NCI-H1417 treated with DMSO at 0.1 percent for 48 hours (cell line): Measurements from ENCODE around the gene LZTS3.
A peak's percentile ranks its signal among the peaks of the same experiment; 100 is the strongest.
"Not testable (repeated sequence)": the region's sequence is repeated elsewhere in the genome, so short reads cannot be mapped to it uniquely, and the experiment has no call there.

Source experiments
- DNase-seq: peaks from one replicate; lab custom pipeline; 2025; lab: John Stamatoyannopoulos, UW

The LZTS3 gene

GRCh38 chr20:3167738-3168078 is 5.6 kb downstream of the LZTS3 start:
- DNase-seq, result no peak

GRCh38 chr20:3166913-3167342 is 6.4 kb downstream of the LZTS3 start:
- no peak for DNase-seq

GRCh38 chr20:3166338-3166912 is 6.9 kb downstream of the LZTS3 start:
- DNase-seq, result no peak

GRCh38 chr20:3165473-3166337 is 7.6 kb downstream of the LZTS3 start:
- peak; percentile 13 for DNase-seq

- no peak for DNase-seq
These were observed 8.5 kb downstream of the LZTS3 start for GRCh38 chr20:3164763-3165410.

GRCh38 chr20:3164043-3164762 is 9.1 kb downstream of the LZTS3 start:
- DNase-seq, result no peak

- DNase-seq, result no peak
These were observed 10.0 kb downstream of the LZTS3 start for GRCh38 chr20:3163099-3164042.

GRCh38 chr20:3162080-3162611 is 11.2 kb downstream of the LZTS3 start:
- DNase-seq, result no peak

- DNase-seq, result no peak
These were observed 11.9 kb downstream of the LZTS3 start for GRCh38 chr20:3161316-3162079.

- no peak for DNase-seq
These were observed 12.9 kb downstream of the LZTS3 start for GRCh38 chr20:3160418-3160817.

GRCh38 chr20:3158968-3159431 is 14.3 kb downstream of the LZTS3 start:
- no peak for DNase-seq

- no peak for DNase-seq
These were observed 15.5 kb downstream of the LZTS3 start for GRCh38 chr20:3157817-3158216.

GRCh38 chr20:3156811-3157619 is 16.3 kb downstream of the LZTS3 start:
- DNase-seq, result no peak

- DNase-seq, result not testable (repeated sequence)
These were observed 21.2 kb downstream of the LZTS3 start for GRCh38 chr20:3152057-3152644.

- no peak for DNase-seq
These were observed 22.4 kb downstream of the LZTS3 start for GRCh38 chr20:3150908-3151307.

GRCh38 chr20:3146732-3147341 is 26.5 kb downstream of the LZTS3 start:
- DNase-seq, result no peak

- DNase-seq, result no peak
These were observed 31.6 kb downstream of the LZTS3 start for GRCh38 chr20:3141757-3142156.

- no peak for DNase-seq
These were observed 35.9 kb downstream of the LZTS3 start for GRCh38 chr20:3137492-3137891.
